Measurements from ENCODE around the gene ROBO3. TPM values are rescaled to one million over a fixed set of nuclear protein-coding genes. Genes with fewer than 3 reads are reported as not detected.
A peak's percentile ranks its signal among the peaks of the same experiment; 100 is the strongest.

ROBO3 gene, protein sequence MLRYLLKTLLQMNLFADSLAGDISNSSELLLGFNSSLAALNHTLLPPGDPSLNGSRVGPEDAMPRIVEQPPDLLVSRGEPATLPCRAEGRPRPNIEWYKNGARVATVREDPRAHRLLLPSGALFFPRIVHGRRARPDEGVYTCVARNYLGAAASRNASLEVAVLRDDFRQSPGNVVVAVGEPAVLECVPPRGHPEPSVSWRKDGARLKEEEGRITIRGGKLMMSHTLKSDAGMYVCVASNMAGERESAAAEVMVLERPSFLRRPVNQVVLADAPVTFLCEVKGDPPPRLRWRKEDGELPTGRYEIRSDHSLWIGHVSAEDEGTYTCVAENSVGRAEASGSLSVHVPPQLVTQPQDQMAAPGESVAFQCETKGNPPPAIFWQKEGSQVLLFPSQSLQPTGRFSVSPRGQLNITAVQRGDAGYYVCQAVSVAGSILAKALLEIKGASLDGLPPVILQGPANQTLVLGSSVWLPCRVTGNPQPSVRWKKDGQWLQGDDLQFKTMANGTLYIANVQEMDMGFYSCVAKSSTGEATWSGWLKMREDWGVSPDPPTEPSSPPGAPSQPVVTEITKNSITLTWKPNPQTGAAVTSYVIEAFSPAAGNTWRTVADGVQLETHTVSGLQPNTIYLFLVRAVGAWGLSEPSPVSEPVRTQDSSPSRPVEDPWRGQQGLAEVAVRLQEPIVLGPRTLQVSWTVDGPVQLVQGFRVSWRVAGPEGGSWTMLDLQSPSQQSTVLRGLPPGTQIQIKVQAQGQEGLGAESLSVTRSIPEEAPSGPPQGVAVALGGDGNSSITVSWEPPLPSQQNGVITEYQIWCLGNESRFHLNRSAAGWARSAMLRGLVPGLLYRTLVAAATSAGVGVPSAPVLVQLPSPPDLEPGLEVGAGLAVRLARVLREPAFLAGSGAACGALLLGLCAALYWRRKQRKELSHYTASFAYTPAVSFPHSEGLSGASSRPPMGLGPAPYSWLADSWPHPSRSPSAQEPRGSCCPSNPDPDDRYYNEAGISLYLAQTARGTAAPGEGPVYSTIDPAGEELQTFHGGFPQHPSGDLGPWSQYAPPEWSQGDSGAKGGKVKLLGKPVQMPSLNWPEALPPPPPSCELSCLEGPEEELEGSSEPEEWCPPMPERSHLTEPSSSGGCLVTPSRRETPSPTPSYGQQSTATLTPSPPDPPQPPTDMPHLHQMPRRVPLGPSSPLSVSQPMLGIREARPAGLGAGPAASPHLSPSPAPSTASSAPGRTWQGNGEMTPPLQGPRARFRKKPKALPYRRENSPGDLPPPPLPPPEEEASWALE (N-terminal part only)
- 32.4 TPM for polyA plus RNA-seq (2013, experiment 1 of 2; ENCODE audit: insufficient read length)
- polyA plus RNA-seq (2013, experiment 2 of 2; ENCODE audit: insufficient read length): 25.8 TPM

DNA sequence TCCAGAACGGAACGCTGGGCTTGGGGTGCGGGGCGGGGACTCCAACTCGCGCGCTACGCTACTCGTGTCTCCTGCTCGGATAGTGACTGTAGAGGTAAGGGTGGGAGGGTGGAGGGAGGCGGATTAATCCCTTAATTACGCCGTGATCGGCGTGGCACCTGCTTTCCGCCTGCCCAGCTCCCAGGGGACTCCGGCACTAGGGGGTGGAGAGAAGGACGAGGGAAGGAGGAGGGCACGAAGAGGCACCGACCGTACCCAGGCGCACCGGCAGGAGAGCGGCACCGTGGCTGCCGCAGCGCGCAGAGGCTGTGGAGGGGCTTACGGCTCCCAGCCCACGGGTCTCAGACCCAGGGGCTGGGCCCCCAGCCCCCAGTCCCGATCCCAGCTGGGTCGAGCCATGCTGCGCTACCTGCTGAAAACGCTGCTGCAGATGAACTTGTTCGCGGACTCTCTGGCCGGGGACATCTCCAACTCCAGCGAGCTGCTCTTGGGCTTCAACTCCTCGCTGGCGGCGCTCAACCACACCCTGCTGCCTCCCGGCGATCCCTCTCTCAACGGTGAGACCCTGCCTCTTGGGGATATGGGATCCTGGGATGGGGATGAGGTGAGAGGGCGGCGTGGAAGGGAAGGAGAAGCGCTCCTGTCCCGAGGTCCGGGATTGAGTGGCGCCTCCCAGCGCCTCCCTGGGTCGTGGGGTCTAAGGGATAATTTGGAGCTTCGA, at the start of gene ROBO3:
Gene ROBO3, plus strand, starts transcription at position 252 of the 721 bp plus-strand sequence. Its CDS starts 146 bp downstream, at position 398.
- peak; percentile 11 for DNase-seq

DNA sequence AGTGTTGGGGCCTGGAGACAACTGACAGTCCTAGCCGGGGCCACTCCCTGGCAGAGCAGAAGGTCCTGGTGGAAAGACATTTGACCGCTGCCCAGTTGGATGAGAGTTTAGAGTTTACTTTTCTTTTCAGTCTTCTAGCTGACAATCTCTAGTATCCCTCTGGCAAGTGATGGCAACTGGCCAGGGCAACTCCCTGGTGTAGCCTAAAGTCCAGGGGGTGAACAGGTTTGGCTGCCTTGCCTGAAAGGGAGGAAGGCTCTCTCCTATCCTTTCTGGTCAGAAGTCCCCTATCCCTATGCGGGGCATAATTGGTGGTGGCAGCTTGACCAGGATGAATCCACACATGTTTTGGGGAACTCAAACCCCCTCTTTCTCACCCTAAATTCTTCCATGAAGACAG, 48.2 kb upstream of the ROBO3 start:
- DNase-seq: no peak

DNA sequence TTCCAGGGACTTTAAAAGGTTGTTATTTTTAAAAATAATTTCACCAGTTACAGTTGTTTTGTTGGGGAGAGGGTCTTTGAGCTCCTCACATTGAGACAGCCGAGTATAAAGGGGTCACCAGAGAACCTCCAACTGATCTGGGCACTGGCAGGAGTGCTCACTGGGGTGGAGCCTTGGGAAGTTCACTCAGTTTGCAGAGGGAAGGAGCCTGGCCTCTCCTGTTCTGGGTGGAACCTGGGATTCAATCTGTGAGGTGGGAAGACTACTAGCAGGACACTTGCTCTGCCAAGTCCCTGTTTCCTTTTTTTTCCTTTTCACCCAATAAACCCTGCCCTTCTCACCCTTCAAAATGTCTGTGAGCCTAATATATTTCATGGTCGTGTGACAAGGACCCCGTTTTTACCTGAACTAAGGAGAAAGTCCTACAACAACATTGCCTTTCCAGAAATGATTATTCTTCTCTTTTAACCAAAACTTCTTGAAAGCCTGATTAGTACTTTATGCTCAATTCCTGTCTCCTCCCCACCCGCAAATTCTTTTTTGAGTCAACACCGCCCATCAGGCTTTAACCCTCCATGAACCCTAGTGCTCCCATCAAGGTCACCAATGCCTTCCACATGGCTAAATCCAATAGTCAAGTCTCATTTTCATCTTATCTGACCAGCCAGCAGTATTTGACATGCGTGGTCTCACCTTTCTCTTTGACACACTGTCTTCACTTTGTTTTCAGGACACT, 43.1 kb upstream of the ROBO3 start:
- no peak for DNase-seq

DNA sequence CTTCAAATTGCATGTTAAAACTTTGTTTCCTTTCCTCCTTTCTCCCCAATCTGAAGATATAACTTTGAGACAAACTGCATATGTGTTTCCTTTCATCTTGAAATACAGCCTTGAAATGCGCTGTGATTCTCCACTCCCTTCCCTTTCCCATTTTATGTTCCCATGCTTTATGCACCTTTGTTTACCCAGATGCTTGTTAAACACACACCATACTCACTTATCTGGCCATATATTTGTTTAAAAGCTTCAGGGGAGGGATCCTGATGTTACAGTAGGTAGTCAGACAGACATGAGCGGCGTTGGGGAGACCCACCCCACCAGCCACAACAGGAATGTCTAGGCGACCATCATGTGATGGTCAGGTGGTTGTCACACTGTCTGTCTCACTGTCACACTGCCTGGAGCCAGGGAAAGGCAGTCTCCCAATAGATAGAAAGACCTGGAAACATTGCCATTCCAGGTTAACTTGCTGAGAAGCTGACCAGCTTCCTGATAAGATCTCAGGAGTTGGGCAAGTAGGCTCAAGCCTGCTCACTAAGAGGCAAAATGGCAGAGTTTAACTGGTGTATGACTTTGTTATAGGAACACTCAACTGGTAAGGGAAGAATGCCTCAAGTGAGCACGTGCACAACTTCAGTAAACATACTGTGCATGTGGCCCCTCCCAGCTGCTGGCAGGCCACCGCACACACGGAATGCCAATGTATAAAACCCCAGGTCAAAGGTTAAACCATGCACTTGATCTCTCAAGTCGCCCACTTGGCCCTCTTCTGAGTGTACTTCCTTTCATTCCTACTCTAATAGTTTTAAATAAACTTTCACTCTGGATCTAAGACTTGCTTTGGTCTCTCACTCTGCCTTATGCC, 41.5 kb upstream of the ROBO3 start:
- no peak for DNase-seq

DNA sequence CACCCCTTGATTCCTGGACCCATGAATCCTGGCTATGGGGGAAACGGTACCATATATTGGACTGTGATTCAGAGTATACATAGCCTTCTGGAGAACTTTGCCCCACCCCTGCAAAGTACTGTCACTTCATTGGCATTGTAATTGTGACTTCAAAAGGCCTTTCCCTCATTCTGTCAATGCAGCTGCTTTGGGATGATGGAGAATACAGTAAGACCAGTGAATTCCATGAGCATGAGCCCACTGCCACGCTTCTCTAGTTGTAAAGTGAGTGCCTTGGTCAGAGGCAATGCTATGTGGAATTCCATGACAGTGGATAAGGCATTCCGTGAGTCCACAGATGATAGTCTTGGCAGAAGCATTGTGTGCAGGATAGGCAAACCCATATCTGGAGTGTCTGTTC, 39.4 kb upstream of the ROBO3 start:
- no peak for DNase-seq

DNA sequence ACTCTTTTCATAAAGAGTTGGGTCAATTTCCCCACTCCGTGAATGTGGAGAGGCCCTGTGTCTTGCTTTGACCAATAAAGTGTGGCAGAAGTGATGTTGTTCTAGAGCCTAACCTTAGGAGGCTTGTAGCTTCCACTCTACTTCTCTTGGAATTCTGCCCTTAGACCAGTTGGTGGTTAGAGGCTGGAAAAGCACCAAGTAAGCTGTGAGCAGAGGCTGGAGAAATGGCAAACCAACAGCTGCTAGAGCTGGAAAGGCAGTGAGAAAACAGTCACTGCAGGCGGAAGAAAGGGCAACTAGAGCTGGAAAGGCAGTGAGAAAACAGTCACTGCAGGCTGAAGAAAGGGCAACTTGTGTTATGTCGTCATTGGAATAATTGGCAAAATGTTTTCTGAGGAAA, 35.2 kb upstream of the ROBO3 start:
- DNase-seq: no peak

DNA sequence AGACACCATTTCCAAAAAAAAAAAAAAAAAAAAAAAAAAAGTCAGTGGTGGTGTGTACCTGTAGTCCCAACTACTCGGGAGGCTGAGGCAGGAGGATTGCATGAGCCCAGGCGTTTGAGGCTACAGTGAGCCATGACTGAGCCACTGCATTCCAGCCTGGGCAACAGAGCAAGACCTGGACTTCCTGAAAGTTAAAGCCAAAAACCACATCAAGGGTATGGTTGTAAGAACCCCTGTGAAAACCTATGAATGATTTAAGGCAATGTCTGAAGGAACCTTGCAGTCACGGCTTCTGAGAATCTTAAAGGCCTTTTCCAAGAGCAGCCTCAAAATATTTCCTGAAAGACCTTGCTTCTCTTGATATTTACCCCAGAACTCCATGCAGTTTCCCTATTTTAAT, 34.5 kb upstream of the ROBO3 start:
- no peak for DNase-seq

DNA sequence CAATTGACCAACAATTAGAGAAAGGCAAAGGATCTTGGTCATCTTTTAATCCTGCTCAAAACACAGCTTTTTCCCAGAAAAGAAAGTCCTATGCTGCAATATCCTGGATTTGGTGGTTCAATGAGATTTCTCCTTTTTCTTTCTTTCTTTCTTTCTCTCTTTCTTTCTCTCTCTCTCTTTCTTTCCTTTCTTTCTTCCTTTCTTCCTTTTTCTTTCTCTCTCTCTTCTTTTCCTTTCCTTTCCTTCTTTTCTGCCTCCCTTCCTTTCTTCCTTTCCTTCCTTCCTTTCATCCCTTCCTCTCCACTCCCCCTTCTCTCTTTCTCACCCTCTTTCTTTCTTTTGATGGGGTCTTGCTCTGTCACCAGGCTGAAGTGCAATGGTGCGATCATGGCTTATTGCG, 33.3 kb upstream of the ROBO3 start:
- no peak for DNase-seq

DNA sequence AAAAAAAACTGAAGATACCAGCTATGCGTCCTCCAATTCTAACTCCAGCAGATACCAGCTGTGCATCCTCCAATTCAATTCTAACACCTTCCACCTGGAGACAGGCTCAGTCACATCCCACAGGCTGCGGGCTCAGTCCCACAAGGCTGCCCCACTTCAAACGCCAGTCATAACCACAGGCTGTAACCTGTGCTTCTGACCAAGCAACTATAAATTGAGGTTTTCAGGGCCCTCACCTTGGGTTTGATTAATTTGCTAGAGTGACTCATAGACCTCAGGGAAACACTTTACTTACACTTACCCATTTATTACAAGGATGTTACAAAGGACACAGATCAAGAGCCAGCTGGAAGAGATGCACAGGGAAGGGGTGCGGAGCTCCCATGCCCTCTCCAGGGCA, 32.7 kb upstream of the ROBO3 start:
- DNase-seq: no peak

DNA sequence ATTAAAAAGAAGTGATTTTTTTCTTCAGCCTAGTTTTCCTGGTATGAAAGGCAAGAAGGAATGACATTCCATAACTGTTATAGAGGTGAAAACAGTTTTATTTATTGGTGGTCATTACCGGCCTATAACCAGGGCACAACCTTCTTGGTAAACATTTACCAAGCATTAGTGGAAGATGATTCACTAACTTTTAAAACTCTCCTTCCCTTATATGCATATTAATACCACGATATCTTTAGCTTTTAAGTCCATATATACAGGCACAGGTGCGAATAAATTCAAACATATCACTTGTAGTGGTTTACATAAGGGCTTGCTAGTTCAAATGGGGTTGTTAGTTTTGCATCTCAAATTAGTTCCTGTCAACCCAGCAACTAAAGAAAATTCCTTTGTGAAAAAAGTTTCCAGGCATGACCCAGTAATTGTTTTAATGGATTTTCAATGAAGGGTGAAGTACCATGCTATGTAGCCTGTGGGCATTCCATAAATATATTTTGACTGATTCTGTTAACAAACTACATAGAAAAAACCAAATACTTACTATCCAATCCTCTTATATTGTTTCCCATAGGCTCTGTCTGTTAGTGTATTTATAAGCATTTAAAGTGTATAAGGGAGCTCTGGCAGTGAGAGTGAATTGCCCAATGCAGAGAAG, 30.6 kb upstream of the ROBO3 start:
- no peak for DNase-seq

DNA sequence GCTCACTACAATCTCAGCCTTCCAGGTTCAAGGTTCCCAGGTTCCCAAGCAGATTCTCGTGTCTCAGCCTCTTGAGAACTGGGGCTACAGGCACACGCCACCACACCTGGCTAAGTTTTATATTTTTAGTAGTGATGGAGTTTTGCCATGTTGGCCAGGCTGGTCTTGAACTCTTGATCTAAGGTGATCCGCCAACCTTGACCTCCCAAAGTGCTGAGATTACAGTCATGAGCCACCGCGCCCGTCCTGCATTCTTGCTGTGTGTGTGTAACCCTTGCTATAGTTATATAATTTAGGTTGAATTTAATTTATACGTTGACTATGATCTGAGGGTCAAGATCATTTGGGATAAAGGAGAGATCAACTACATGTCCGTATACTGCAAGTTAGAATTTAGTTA, 29.3 kb upstream of the ROBO3 start:
- DNase-seq: no peak

DNA sequence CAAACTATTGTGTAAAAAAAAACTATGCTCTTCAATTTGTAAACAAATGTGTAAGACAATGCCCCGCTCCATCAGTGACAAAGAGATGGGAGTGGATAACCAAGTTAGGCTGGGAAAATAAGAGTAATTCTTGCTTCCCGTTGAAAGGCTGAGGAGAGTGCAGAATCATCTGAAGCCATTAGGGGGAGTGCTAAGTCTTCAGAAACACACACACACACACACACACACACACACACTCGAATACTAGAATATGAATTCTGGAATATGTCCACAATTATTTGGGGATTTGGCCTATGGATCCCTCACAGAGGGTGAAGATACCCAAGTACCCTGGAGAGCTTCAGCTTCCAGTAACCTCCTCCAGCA, 27.8 kb upstream of the ROBO3 start:
- DNase-seq: peak; percentile 81

DNA sequence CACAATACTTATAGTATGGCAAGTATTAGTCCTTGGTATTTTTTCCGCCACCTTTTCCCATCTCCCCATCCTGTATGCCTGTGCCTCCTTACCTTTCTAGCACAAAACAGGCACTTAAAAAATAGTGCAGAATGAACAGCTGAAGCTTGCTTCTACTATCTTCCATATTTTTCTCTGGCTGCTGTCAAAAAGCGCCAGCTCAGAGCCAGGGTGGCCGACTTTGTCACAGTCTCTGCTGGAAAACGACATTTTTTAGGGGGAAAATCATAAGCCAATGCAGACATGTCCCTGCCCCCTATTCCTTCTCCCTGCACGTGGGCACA, 26.5 kb upstream of the ROBO3 start:
- DNase-seq: no peak

DNA sequence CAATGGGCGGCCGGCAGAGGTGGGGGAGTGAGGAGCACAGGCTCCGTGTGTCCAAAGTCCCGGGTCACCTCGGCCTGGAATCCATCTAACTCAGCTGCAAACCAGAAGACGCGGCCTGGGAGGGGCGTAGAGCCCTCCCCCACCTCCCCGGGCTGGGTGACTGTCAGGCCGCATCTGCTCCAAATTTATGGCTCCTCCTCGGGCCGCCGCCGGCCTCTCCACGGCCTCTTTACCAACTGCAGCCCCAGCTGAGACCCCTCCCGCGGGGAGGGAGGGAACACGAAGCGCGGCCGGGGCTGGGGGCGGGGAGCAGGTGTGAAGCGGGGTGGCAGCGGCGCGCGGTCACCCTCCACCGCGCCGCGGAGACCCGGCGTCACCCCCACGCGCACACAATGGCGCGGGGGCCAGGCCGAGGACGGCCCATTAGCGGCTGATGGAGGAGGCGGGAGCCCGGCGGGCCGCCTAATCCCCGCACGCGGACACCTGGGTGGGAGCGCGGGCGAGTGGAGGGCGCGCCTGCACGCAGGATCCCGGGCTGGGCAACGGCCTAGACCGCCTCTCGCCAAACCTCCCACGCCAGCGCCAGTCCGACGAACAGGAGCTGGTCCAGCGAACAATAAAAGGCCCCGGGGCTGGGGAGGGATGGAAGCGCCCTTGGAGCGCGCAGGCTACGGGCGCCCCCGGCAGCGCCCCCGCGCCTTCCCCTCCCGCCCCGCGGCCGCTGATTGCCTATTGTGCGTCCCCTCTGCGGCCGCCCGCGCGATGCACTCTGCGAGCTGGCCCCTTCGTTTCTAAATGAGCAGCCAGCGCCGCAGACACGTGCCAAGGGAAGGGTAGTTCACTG, 25.9 kb upstream of the ROBO3 start:
- no peak for DNase-seq

DNA sequence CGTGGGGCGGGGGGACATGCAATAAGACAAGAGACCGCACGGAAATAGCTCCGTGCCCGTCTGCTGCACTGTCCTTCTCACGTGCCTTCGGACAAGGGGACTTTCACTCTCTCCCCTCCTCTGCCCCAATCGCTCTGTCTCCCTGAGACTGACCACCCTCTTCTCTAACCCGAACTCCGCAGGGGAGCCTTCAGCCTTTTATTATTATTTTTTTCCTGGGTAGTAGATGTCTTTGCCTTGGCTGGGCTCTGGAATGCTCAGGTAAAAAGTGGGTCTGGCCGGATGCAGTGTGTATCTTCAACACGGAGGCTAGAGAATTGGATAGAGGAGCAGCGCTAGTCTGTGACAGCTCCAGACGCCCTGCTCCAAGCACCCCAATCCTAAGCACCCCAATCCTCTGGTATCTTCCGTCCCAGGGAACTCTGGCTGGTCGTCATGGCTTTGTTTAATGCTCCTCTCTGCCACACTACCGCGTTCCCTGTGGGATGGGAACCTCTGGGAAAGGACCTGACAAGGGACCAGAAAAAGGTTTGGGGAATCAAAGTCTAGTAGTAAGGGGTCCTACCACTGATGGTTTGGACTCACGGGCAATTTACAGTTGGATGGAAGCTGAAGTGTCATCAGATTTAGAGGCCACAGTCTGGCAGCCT, 25.1 kb upstream of the ROBO3 start:
- DNase-seq: no peak

DNA sequence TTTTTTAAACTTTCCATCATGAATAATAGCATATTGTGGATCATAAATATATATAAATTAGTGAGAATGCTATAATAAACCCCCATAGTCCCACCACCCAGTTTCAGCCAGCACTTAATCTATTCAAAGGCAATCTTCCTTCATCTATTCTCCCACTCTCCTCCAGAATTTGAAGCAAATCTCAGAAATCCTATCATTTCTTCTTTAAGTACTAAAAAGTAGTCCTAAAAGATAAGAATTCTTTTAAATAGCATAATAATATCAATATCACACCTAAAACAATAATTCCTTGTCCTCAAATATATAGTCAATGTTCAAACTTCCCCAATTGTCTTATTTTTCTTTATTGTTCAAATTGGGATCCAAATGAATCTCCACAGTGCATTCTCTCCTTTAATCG, 24.6 kb upstream of the ROBO3 start:
- no peak for DNase-seq

DNA sequence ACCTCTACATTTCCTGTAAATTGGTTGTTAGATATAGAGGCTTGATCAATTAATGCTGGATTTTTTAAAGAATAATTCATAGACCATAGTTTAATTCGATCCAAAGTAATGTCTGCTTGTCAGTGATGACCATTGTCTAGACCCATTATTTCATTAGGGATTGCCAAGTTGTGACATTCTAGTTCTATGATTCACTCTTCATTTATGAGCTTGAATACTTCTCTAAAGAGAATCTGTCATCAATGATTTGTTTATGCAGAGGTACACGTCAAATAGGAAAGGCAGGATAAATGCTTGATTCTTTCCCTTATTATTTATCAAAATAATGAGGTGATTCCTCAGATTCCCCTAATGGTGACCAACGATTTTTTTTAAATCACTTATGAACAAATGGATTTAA, 24.0 kb upstream of the ROBO3 start:
- no peak for DNase-seq

DNA sequence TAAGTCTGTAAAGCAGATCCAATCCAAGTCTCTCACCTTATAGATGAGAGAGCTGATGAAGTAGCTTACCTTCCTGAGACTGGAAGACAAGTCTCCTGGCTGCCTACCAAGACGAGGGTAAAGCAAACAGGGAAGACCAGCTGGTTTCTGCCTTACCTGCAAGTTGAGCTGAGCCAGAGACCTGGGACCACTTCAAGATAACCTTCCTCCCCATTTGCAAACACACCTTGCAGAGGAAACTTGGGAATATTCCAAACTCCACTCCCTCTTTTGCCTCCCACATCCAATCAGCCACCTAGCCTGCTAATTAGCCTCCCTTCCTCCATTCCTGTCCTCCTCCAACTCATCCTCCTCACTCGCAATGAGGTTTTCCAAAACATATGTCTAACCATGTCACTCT, 23.4 kb upstream of the ROBO3 start:
- no peak for DNase-seq

DNA sequence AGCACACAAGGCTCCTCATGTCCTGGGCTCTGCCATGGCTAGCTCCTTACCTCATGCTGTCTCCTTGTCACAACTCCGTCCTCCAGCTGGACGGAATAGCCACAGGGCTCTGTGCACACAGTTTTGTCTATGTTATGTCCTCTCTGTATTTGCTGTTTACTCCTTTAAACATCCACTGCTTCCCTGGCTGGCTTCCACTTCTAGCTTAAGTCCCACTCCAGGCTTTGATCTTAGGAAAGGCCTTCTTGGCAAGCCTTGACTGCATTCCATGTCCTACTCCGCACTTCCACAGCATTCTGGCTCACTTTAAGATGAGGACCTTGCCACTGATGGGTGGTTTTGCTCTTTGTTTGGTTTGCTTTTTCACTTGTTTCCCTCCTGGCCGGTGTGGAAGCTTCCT, 22.9 kb upstream of the ROBO3 start:
- DNase-seq: no peak

All from fibroblast of skin of back (primary cell).